CD4-positive, alpha-beta memory T cell (primary cell): ENCODE results near the gene LEFTY1. TPM values are rescaled to one million over a fixed set of nuclear protein-coding genes. Genes with fewer than 3 reads are reported as not detected.

Experiments used
- CTCF ChIA-PET: fragments of 350-600 bp; sonication (Branson Sonifier 250); formaldehyde crosslinking; loops from one replicate; lab custom pipeline; 2021; ENCODE audit warnings: inconsistent platforms; ENCODE audit not compliant: partially characterized antibody; lab: Charles Lee
- POLR2A ChIA-PET: fragments of 350-600 bp; sonication (Branson Sonifier 250); formaldehyde crosslinking; loops from one replicate; lab custom pipeline; 2021; ENCODE audit not compliant: partially characterized antibody; lab: Charles Lee
- DNase-seq, 5 donors: peaks; one replicate each; pipeline versions ENCODE4 v3.0.0 to v3.0.0-alpha.2; 2020 to 2022; ENCODE audit warnings: mixed read lengths in 1 of 5
- H3K27ac ChIP-seq: one replicate; pipeline ENCODE4 v1.7.0; 2013; ENCODE audit warnings: low read depth, low read length
- H3K27me3 ChIP-seq: 2 replicates; pipeline ENCODE4 v1.7.0; 2013; ENCODE audit warnings: mild to moderate bottlenecking, low read length, moderate library complexity; ENCODE audit not compliant: insufficient read depth
- H3K36me3 ChIP-seq: 2 replicates; pipeline ENCODE4 v1.7.0; 2013; ENCODE audit warnings: mild to moderate bottlenecking, low read length, moderate library complexity; ENCODE audit not compliant: insufficient read depth
- H3K4me1 ChIP-seq: 2 replicates; pipeline ENCODE4 v1.7.0; 2013; ENCODE audit warnings: mild to moderate bottlenecking, low read length, moderate library complexity; ENCODE audit not compliant: insufficient read depth
- H3K4me3 ChIP-seq, 2 donors: one replicate each; pipeline ENCODE4 v1.7.0; 2013; ENCODE audit warnings: low read length in 2 of 2, mild to moderate bottlenecking in 1 of 2
- H3K9me3 ChIP-seq, 2 donors: one replicate each; pipeline ENCODE4 v1.7.0; 2013; ENCODE audit warnings: low read length in 2 of 2, control low read depth in 1 of 2; ENCODE audit not compliant: control insufficient read depth in 1 of 2
- H3K27ac Mint-ChIP-seq, 7 donors: one replicate each; pipeline ENCODE4 v1.8.0; 2020 to 2021; ENCODE audit warnings: mixed read lengths in 7 of 7, mild to moderate bottlenecking in 6 of 7, inconsistent platforms in 3 of 7, moderate library complexity in 3 of 7
- H3K27me3 Mint-ChIP-seq, 2 donors: one replicate each; pipeline ENCODE4 v1.8.0; 2020 to 2021; ENCODE audit warnings: mixed read lengths in 2 of 2
- H3K36me3 Mint-ChIP-seq, 2 donors: one replicate each; pipeline ENCODE4 v1.8.0; 2020 to 2021; ENCODE audit warnings: mixed read lengths in 2 of 2, inconsistent platforms in 1 of 2, mild to moderate bottlenecking in 1 of 2
- H3K4me1 Mint-ChIP-seq, 4 donors: one replicate each; pipeline ENCODE4 v1.8.0; 2020 to 2021; ENCODE audit warnings: mixed read lengths in 4 of 4, mild to moderate bottlenecking in 1 of 4
- H3K4me3 Mint-ChIP-seq, 8 donors: one replicate each; pipeline ENCODE4 v1.8.0; 2020 to 2021; ENCODE audit warnings: mixed read lengths in 8 of 8, mild to moderate bottlenecking in 7 of 8, moderate library complexity in 6 of 8, inconsistent platforms in 3 of 8
- H3K9me3 Mint-ChIP-seq, 8 donors: one replicate each; pipeline ENCODE4 v1.8.0; 2020 to 2021; ENCODE audit warnings: mixed read lengths in 8 of 8, mild to moderate bottlenecking in 5 of 8, inconsistent platforms in 3 of 8, moderate library complexity in 1 of 8
- intact Hi-C: fragments of 100-400 bp; cut with micrococcal nuclease; formaldehyde crosslinking; loops from one replicate; pipeline ENCODE4 v1.15.1; 2023
- polyA plus RNA-seq, 2 donors: library from polyadenylated mRNA; unstranded; fragments of 300-500 nt; fragmentation: Illumina TruSeq; gene quantifications; one replicate each; pipeline ENCODE4 v1.2.3, GENCODE V29; 2021
- total RNA-seq, 2 experiments: library from RNA; stranded (reverse); gene quantifications; one replicate each; pipeline ENCODE4 v1.2.3, GENCODE V29; 2021

The LEFTY1 gene
- total and polyA plus RNA-seq, 4 experiments from 2014 or later: 0.55 to 0.75 TPM; not detected in 2

DNA sequence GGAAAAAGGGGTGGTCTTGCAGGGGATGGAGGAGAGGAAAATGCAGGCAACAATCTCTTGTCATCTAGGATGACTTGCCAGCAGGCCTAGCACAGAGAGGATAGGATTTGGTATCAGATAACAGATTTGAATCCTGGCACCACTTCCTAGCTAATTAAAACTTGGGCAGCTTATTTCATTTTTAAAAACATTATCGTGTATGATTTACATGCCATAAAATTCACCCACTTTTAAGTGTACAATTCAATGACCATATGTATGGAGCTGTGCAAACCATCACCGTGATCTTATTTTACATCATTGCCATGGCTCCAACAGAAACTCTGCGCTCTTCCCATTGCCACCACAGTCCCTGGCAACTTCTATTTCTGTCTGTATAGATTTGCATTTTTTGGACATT, 28.2 kb upstream of the LEFTY1 start:
- no peaks in the 10 kb centered on the region for H3K9me3 ChIP-seq
- no peaks in the 10 kb centered on the region for H3K9me3 Mint-ChIP-seq
- POLR2A ChIA-PET: interaction anchor here (0.9 kb wide), 1 partner anchor 36 kb away, joined by 3 read pairs; no protein-coding TSS in a partner anchor
- DNase-seq: no peak
- peaks cover 28% of the 10 kb centered on the region for H3K4me1 ChIP-seq
- peaks cover 10 to 33% (median 21%) of the 10 kb centered on the region in 4 donors for H3K4me1 Mint-ChIP-seq
- no peaks in the 10 kb centered on the region for H3K27me3 ChIP-seq
- H3K27ac Mint-ChIP-seq: peak overlapping the region in 2 of 7 donors; percentile 3 to 55
- no peaks in the 10 kb centered on the region for H3K27me3 Mint-ChIP-seq
- peaks cover 20% of the 10 kb centered on the region for H3K36me3 ChIP-seq
- H3K4me3 ChIP-seq: no peak overlapping the region
- no peak overlapping the region for H3K4me3 Mint-ChIP-seq
- peaks cover 28 to 40% of the 10 kb centered on the region in 2 donors for H3K36me3 Mint-ChIP-seq
- H3K27ac ChIP-seq: no peak overlapping the region
- CTCF ChIA-PET: interaction anchor here (0.6 kb wide), 1 partner anchor 12 kb away, joined by 3 read pairs; no protein-coding TSS in a partner anchor
- intact Hi-C loops: no loop called here

DNA sequence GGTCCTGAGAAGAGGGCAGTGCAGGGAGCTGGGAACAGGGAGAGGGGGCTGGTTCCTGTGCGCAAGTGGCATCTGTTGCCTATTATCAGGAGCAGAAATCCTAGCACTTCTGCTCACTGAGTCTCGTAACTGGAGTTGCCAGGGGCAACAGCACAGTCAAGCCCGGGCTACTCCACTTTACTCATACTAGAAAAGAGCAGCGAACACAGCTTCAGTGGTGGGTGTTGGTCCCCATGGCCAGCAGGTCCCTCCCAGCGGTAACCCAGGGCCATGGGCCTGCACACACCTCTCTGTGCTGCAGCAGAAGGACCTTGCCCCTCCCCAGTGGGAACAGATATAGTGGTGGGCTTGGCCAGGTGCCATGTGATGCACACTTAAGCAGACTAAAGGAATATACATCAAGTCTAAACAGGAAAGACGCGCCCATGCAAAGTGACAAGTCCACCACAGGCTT, 26.6 kb upstream of the LEFTY1 start:
- intact Hi-C loops: no loop called here
- Mint-ChIP-seq H3K36me3 (peaks cover 26 to 32% of the 10 kb centered on the region in 2 donors), H3K27me3 (no peaks in the 10 kb centered on the region), H3K4me3 (no peak overlapping the region), H3K9me3 (no peaks in the 10 kb centered on the region), H3K4me1 (peaks cover 14 to 32% (median 19%) of the 10 kb centered on the region in 4 donors), H3K27ac (no peak overlapping the region)
- Histone ChIP-seq H3K4me1 (peaks cover 26% of the 10 kb centered on the region), H3K4me3 (no peak overlapping the region), H3K27me3 (no peaks in the 10 kb centered on the region), H3K9me3 (no peaks in the 10 kb centered on the region), H3K27ac (no peak overlapping the region), H3K36me3 (peaks cover 4% of the 10 kb centered on the region)
- CTCF ChIA-PET: no interaction called here
- POLR2A ChIA-PET: interaction anchor here (2.3 kb wide), 1 partner anchor 8 kb away, joined by 9 read pairs; the partner anchor contains the start of gene PYCR2
- DNase-seq: no peak

DNA sequence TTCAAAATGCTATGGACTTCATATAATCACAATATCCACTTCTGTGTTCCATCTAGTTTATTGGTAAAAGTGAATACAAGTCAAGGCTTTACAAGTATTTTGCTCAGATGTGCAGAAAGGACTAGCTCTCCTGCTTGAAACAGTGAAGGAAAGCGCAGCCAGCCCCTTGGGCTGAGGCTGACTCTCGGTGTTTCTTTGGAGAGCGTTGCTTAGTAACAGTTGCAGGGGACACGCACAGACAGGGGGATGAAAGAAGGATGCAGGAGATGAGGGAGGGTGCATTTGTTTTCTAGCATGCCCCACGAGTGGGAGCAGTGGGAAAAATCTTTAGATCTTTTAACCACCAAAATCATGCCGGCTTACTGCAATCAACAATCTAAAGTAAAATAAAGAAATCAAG, 26.0 kb upstream of the LEFTY1 start:
- peaks cover 26% of the 10 kb centered on the region for H3K4me1 ChIP-seq
- Mint-ChIP-seq H3K9me3 (no peaks in the 10 kb centered on the region), H3K36me3 (peaks cover 21 to 28% of the 10 kb centered on the region in 2 donors), H3K27me3 (no peaks in the 10 kb centered on the region), H3K4me3 (peak overlapping the region in 1 of 8 donors; percentile 40), H3K4me1 (peaks cover 16 to 32% (median 21%) of the 10 kb centered on the region in 4 donors), H3K27ac (peak overlapping the region in 1 of 7 donors; percentile 22)
- ChIA-PET POLR2A (interaction anchor here (2.3 kb wide), 1 partner anchor 9 kb away, joined by 9 read pairs; the partner anchor contains the start of gene PYCR2), CTCF (no interaction called here)
- peaks cover 2% of the 10 kb centered on the region for H3K36me3 ChIP-seq
- no peak overlapping the region for H3K27ac ChIP-seq
- intact Hi-C loops: no loop called here
- no peak for DNase-seq
- no peaks in the 10 kb centered on the region for H3K27me3 ChIP-seq
- no peak overlapping the region for H3K4me3 ChIP-seq
- H3K9me3 ChIP-seq: no peaks in the 10 kb centered on the region

DNA sequence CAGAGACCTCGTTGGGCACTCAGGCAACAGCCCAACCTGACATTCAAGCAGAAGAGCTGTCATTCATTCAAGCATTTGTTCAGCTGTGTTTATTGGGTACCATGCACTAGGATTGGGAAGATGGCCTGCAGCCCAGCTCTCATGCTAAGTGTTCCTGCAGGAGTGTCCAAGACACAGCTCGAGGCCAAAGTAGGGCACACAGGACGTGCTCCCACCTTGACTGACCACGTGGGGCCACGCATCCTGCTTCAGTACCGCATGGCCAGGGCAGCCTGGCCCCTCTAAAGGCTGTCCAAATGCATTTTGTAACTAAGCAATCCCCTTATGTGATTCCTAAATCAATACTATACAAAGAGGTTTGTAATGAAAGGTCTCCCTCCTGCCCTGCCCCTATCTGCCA, 25.4 kb upstream of the LEFTY1 start:
- ChIA-PET POLR2A (interaction anchor here (1.3 to 6.3 kb wide), 3 partner anchors 10 to 136 kb away, joined by 6 to 49 read pairs (median 9); partner anchors contain the start of genes PYCR2 and SRP9), CTCF (interaction anchor here (1.0 to 1.2 kb wide), 2 partner anchors 17 to 138 kb away, joined by 3 read pairs; no protein-coding TSS in a partner anchor)
- H3K27ac Mint-ChIP-seq: peak overlapping the region in 2 of 7 donors; percentile 22 to 26
- no peak overlapping the region for H3K4me3 ChIP-seq
- H3K9me3 Mint-ChIP-seq: no peaks in the 10 kb centered on the region
- no peaks in the 10 kb centered on the region for H3K27me3 Mint-ChIP-seq
- H3K36me3 Mint-ChIP-seq: peaks cover 17 to 22% of the 10 kb centered on the region in 2 donors
- no peaks in the 10 kb centered on the region for H3K27me3 ChIP-seq
- no peaks in the 10 kb centered on the region for H3K36me3 ChIP-seq
- H3K27ac ChIP-seq: no peak overlapping the region
- H3K9me3 ChIP-seq: no peaks in the 10 kb centered on the region
- H3K4me3 Mint-ChIP-seq: no peak overlapping the region
- no peak for DNase-seq
- peaks cover 20 to 32% (median 22%) of the 10 kb centered on the region in 4 donors for H3K4me1 Mint-ChIP-seq
- H3K4me1 ChIP-seq: peaks cover 26% of the 10 kb centered on the region
- intact Hi-C loops: no loop called here

DNA sequence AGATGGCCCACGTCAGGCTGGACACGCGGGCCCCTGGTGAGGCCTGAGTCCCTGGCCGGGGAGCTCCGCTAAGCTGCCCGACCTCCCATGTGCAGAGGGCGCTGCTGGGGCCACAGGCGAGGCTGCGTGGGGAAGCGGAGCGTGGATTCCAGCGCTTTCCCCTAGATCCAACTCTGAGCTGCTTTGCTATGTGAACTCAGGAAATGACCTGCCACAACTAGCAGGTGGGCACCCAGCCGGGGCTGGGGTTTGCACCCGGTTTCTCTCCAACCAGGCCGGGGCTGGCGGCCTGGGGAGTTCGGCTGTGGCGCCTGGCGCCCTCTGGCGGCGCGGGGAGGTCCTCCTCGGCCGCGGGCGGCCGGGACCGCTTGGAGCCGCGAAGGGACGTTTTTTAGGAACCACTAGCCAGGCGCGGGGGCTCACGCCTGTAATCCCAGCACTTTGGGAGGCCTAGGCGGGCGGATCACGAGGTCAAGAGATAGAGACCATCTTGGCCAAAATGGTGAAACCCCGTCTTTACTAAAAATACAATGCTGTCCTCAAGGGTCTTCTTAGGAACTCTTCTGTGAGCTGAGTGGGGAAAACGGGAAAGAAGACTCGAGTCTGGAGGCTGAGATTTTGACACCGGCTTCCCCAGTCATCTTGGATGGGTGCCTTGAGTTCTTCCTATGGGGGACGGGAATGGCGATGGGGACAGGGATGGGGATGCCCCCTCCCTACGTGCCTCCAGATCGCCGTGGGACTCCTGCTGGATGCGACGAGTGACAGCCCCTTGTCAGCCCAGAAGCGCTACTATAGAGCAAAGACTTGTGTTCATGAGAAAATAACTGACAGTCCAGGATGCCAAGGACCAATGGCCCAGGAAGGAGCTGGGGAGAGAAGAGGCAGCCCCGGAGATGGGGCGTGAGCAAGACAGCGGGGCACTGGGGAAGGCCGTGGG, 22.5 kb upstream of the LEFTY1 start:
- peaks cover 4 to 6% of the 10 kb centered on the region in 2 donors for H3K36me3 Mint-ChIP-seq
- peak overlapping the region in 2 of 7 donors; percentile 51 to 64 for H3K27ac Mint-ChIP-seq
- no peaks in the 10 kb centered on the region for H3K36me3 ChIP-seq
- no peaks in the 10 kb centered on the region for H3K9me3 ChIP-seq
- H3K27ac ChIP-seq: no peak overlapping the region
- intact Hi-C loops: loop anchor here (1.0 kb wide), 7 partner anchors 14 to 436 kb away; partner anchors contain the start of gene SRP9
- H3K4me3 ChIP-seq: no peak overlapping the region
- no peaks in the 10 kb centered on the region for H3K27me3 Mint-ChIP-seq
- DNase-seq: peak; percentile 54 to 79 (median 70)
- POLR2A ChIA-PET: interaction anchor here (0.6 to 22.5 kb wide), 16 partner anchors 10 to 443 kb away, joined by 3 to 730 read pairs (median 5); partner anchors contain the start of genes SRP9 and TMEM63A
- H3K4me1 Mint-ChIP-seq: peaks cover 18 to 33% (median 25%) of the 10 kb centered on the region in 4 donors
- H3K9me3 Mint-ChIP-seq: no peaks in the 10 kb centered on the region
- no peaks in the 10 kb centered on the region for H3K27me3 ChIP-seq
- peaks cover 25% of the 10 kb centered on the region for H3K4me1 ChIP-seq
- peak overlapping the region in 2 of 8 donors; percentile 14 to 21 for H3K4me3 Mint-ChIP-seq
- CTCF ChIA-PET: interaction anchor here (0.6 to 18.0 kb wide), 34 partner anchors 9 to 1741 kb away, joined by 3 to 294 read pairs (median 4); partner anchors contain the start of genes PYCR2, SRP9 and TMEM63A

DNA sequence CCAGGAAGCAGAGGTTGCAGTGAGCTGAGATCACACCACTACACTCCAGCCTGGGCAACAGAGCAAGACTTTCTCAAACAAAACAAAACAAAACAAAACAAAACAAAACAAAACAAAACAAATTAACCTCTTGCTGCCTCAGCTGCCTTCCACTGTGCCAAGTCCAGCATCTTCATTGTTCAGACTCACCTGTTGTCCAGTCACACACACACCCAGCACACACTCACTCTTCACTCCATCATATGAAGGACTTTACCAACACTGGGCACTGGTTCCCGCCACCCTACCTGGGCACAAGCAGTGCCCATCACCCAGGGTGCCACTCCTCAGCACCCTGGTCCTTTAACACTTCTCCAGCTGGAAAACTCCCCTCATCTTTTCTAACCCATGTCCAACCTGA, 20.5 kb upstream of the LEFTY1 start:
- peak overlapping the region in 3 of 7 donors; percentile 6 to 92 (median 72) for H3K27ac Mint-ChIP-seq
- H3K9me3 Mint-ChIP-seq: no peaks in the 10 kb centered on the region
- H3K27me3 Mint-ChIP-seq: no peaks in the 10 kb centered on the region
- H3K27ac ChIP-seq: no peak overlapping the region
- no peaks in the 10 kb centered on the region for H3K9me3 ChIP-seq
- ChIA-PET POLR2A (interaction anchor here (1.2 to 22.5 kb wide), 6 partner anchors 12 to 131 kb away, joined by 3 to 730 read pairs (median 28); partner anchors contain the start of genes PYCR2, SRP9 and TMEM63A), CTCF (interaction anchor here (0.6 to 18.0 kb wide), 10 partner anchors 8 to 131 kb away, joined by 3 to 294 read pairs (median 10); partner anchors contain the start of genes PYCR2, SRP9 and TMEM63A)
- H3K36me3 ChIP-seq: no peaks in the 10 kb centered on the region
- H3K4me1 ChIP-seq: peaks cover 28% of the 10 kb centered on the region
- H3K27me3 ChIP-seq: no peaks in the 10 kb centered on the region
- H3K36me3 Mint-ChIP-seq: peaks cover 0 to 3% of the 10 kb centered on the region in 2 donors
- H3K4me3 Mint-ChIP-seq: peak overlapping the region in 3 of 8 donors; percentile 41 to 69 (median 63)
- H3K4me3 ChIP-seq: no peak overlapping the region
- H3K4me1 Mint-ChIP-seq: peaks cover 21 to 42% (median 31%) of the 10 kb centered on the region in 4 donors
- intact Hi-C loops: no loop called here
- no peak for DNase-seq
